Transverse colon (tissue), 3 donors: ENCODE results near the gene GRIP1.

Experiments
- CTCF ChIP-seq, 5 experiments: fragments of 200-600 bp in 3 of 5; fragments of 450-650 bp in 2 of 5; sonication (generic) in 3 of 5; IDR thresholded peaks; 1 replicate in 2 of 5; 2 replicates in 3 of 5; pipeline ENCODE4 v1.5.1; 2016 to 2017; ENCODE audit warnings: antibody characterized with exemption in 5 of 5, inconsistent platforms in 3 of 5, mild to moderate bottlenecking in 2 of 5, moderate library complexity in 1 of 5
- EP300 ChIP-seq: sonication (generic); formaldehyde crosslinking; IDR thresholded peaks from one replicate; pipeline ENCODE4 v1.6.1; 2017; ENCODE audit warnings: antibody characterized with exemption, low read depth
- POLR2A ChIP-seq: fragments of 450-650 bp; IDR thresholded peaks from one replicate; pipeline ENCODE4 v1.6.1; 2016; ENCODE audit warnings: antibody characterized with exemption, mild to moderate bottlenecking, moderate library complexity

DNA sequence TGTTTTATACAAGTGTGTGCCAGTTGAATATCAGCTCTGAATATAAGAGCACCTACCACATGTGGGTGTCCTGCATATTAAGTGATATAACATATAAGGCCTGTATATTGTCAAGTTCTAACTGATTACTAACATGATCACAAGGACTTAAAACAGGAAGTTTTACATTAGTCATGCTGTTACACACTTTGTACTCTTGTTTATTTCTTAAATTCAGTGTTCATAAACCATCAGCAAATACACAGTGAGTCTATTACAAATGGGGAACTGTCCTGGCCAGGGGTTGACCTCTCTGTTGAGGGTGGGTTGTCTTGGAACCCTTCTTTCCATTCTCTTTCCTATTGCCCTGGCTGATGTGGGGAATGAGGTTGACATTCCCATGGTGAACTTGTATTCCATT is 357.4 kb downstream of the GRIP1 start:
- TF ChIP-seq CTCF (IDR thresholded peaks at IDR 0.05): no peak
- no peak for TF ChIP-seq EP300
- no peak for TF ChIP-seq POLR2A
